SU-DHL-6 (cell line): ENCODE data around the gene IFT27.
"Not testable (repeated sequence)": the region's sequence is repeated elsewhere in the genome, so short reads cannot be mapped to it uniquely, and the experiment has no call there.

ENCODE experiments used
- H2AFZ ChIP-seq: fragments of 200-600 bp; sonication (generic); 2 replicates; pipeline ENCODE4 v1.6.1; 2014; ENCODE audit warnings: low read depth, mild to moderate bottlenecking, moderate library complexity, mixed read lengths, antibody characterized with exemption, low read length; ENCODE audit not compliant: severe bottlenecking
- H3F3A ChIP-seq: fragments of 200-600 bp; shearing (Covaris generic); 2 replicates; pipeline ENCODE4 v1.6.0; 2016; ENCODE audit warnings: antibody characterized with exemption, mild to moderate bottlenecking; ENCODE audit not compliant: insufficient read depth
- H3K27ac ChIP-seq: fragments of 200-600 bp; sonication (generic); 2 replicates; pipeline ENCODE4 v1.5.1; 2016; ENCODE audit warnings: low read depth, mild to moderate bottlenecking, low read length, moderate library complexity, mixed read lengths
- H3K27me3 ChIP-seq: fragments of 200-600 bp; sonication (generic), shearing (Covaris generic); 2 replicates; pipeline ENCODE4 v1.6.0; 2014; ENCODE audit warnings: mild to moderate bottlenecking, low read length
- H3K36me3 ChIP-seq: fragments of 200-600 bp; sonication (generic); 2 replicates; pipeline ENCODE4 v1.6.1; 2014; ENCODE audit warnings: mild to moderate bottlenecking, low read length, mixed read lengths
- H3K4me2 ChIP-seq: fragments of 300-600, 200-600 bp; shearing (Covaris generic), sonication (generic); 2 replicates; pipeline ENCODE4 v1.6.0; 2014; ENCODE audit warnings: low read length, low read depth, mild to moderate bottlenecking; ENCODE audit not compliant: poor library complexity, severe bottlenecking
- H3K4me3 ChIP-seq: fragments of 200-600 bp; sonication (generic); 2 replicates; pipeline ENCODE4 v1.5.1; 2014; ENCODE audit warnings: antibody characterized with exemption, low read length, mild to moderate bottlenecking, mixed read lengths; ENCODE audit not compliant: insufficient read depth, poor library complexity, severe bottlenecking
- H3K79me2 ChIP-seq: fragments of 200-600 bp; sonication (generic); 2 replicates; pipeline ENCODE4 v1.6.1; 2014; ENCODE audit warnings: mild to moderate bottlenecking, low read length, moderate library complexity; ENCODE audit not compliant: insufficient read depth
- H3K9ac ChIP-seq: fragments of 200-600 bp; sonication (generic); 2 replicates; pipeline ENCODE4 v1.7.0; 2014; ENCODE audit warnings: mild to moderate bottlenecking, low read length
- H3K9me2 ChIP-seq: fragments of 200-600 bp; sonication (generic); replicated peaks from 2 replicates; pipeline ENCODE4 v1.6.1; 2014; ENCODE audit warnings: low read length; ENCODE audit not compliant: insufficient read depth
- H3K9me3 ChIP-seq: fragments of 200-600 bp; sonication (generic); 2 replicates; pipeline ENCODE4 v1.6.1; 2014; ENCODE audit warnings: low read length, mixed read lengths; ENCODE audit not compliant: insufficient read depth
- H4K20me1 ChIP-seq: fragments of 200-600 bp; sonication (generic); 2 replicates; pipeline ENCODE4 v1.6.1; 2014; ENCODE audit warnings: low read depth, mild to moderate bottlenecking, antibody characterized with exemption, low read length, moderate library complexity, mixed read lengths
- EZH2phosphoT487 ChIP-seq: fragments of 200-600 bp; sonication (generic), shearing (Covaris generic); conservative IDR thresholded peaks from 2 replicates; pipeline ENCODE4 v1.6.1; 2018; ENCODE audit warnings: mild to moderate bottlenecking, antibody characterized with exemption, low read length, moderate library complexity, mixed read lengths
- TF ChIP-seq, protein P1 (sequence below): fragments of 200-600 bp; sonication (generic); IDR thresholded peaks from one replicate; pipeline ENCODE4 v1.5.1; 2017; ENCODE audit warnings: antibody characterized with exemption, mild to moderate bottlenecking, low read length, moderate library complexity; ENCODE audit not compliant: insufficient read depth, poor library complexity, severe bottlenecking

IFT27 gene

DNA sequence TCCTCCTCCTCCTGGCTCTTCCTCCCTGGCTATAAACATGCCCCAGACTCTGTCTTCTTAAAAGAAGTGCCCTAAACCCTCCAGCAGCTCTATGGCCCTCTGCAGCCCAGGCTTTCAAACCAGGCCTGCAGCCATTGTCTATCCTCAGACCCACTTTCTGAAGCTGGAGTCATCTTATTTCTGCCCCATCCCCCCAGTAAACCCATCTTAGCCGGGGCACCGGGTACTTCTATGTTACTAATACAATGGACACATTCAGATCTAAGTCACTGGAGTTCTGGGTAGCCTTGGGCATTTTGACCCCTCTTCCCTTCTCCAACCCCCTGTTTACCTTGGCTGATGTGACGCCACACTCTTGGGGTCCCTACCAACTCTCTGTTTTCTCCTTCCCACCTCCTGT is 42.6 kb downstream of the IFT27 start:
- H3K4me3 ChIP-seq = no peak overlapping the region
- H3K9ac ChIP-seq = no peak overlapping the region
- no peaks in the 10 kb centered on the region for H3K36me3 ChIP-seq
- H3K27ac ChIP-seq = no peak overlapping the region
- H3K9me3 ChIP-seq = no peaks in the 10 kb centered on the region
- no peaks in the 10 kb centered on the region for H3K9me2 ChIP-seq
- H3K27me3 ChIP-seq = no peaks in the 10 kb centered on the region
- no peaks in the 10 kb centered on the region for H3F3A ChIP-seq
- no peak overlapping the region for H3K4me2 ChIP-seq
- H4K20me1 ChIP-seq = no peaks in the 10 kb centered on the region
- TF ChIP-seq, protein P1, sequence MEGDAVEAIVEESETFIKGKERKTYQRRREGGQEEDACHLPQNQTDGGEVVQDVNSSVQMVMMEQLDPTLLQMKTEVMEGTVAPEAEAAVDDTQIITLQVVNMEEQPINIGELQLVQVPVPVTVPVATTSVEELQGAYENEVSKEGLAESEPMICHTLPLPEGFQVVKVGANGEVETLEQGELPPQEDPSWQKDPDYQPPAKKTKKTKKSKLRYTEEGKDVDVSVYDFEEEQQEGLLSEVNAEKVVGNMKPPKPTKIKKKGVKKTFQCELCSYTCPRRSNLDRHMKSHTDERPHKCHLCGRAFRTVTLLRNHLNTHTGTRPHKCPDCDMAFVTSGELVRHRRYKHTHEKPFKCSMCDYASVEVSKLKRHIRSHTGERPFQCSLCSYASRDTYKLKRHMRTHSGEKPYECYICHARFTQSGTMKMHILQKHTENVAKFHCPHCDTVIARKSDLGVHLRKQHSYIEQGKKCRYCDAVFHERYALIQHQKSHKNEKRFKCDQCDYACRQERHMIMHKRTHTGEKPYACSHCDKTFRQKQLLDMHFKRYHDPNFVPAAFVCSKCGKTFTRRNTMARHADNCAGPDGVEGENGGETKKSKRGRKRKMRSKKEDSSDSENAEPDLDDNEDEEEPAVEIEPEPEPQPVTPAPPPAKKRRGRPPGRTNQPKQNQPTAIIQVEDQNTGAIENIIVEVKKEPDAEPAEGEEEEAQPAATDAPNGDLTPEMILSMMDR = no peak
- no peak for TF ChIP-seq EZH2phosphoT487
- no peaks in the 10 kb centered on the region for H3K79me2 ChIP-seq
- H2AFZ ChIP-seq = no peak overlapping the region

DNA sequence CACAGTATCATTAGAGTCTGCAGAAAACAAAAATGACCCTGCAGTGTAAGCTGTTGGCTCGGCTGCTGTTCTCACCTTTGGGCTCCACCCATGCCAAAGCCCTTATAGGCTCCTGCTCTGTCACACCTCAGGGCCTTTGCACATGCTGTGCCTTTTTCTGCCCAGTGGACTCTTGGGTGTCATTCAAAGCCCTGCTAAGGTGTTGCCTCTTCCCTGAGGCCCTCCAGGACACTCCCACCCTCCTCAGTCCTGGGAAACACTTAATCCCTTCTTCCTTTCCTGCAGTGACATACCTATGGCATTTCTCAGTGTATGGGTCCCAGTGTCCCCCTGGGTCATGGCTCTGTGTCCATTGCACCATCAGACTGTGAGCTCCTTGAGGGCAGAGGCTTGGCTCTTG is 43.3 kb downstream of the IFT27 start:
- H3K4me2 ChIP-seq = no peak overlapping the region
- no peaks in the 10 kb centered on the region for H3F3A ChIP-seq
- no peak overlapping the region for H3K27ac ChIP-seq
- no peaks in the 10 kb centered on the region for H4K20me1 ChIP-seq
- H2AFZ ChIP-seq = no peak overlapping the region
- H3K4me3 ChIP-seq = no peak overlapping the region
- H3K36me3 ChIP-seq = no peaks in the 10 kb centered on the region
- H3K9me2 ChIP-seq = no peaks in the 10 kb centered on the region
- no peaks in the 10 kb centered on the region for H3K9me3 ChIP-seq
- no peak overlapping the region for H3K9ac ChIP-seq
- TF ChIP-seq, protein P1 = no peak
- TF ChIP-seq EZH2phosphoT487 = no peak
- no peaks in the 10 kb centered on the region for H3K79me2 ChIP-seq
- no peaks in the 10 kb centered on the region for H3K27me3 ChIP-seq

DNA sequence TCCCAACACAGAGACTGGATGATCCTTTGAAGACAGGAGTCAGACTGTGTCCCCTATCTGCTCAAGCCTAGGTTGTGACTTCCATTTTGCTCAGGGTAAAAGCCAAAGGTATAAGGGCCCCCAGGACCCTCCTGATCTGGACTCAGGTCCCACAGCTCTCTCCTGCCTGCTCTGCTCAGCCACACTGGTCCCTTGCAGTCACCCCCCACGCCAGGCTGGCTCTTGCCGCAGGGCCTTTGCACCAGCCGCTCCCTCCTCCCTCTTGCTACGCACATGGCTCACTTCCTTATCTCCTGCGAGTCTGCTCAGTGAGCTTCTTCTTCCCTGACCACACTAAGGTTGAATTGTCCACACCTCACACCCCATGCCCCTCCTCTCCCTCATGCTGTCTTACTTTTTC is 44.0 kb downstream of the IFT27 start:
- no peaks in the 10 kb centered on the region for H3K36me3 ChIP-seq
- H2AFZ ChIP-seq = no peak overlapping the region
- no peak overlapping the region for H3K4me3 ChIP-seq
- no peaks in the 10 kb centered on the region for H3K79me2 ChIP-seq
- TF ChIP-seq EZH2phosphoT487 = no peak
- TF ChIP-seq, protein P1 = no peak
- no peaks in the 10 kb centered on the region for H4K20me1 ChIP-seq
- no peak overlapping the region for H3K4me2 ChIP-seq
- H3K9ac ChIP-seq = no peak overlapping the region
- no peaks in the 10 kb centered on the region for H3K27me3 ChIP-seq
- H3F3A ChIP-seq = no peaks in the 10 kb centered on the region
- H3K27ac ChIP-seq = no peak overlapping the region
- no peaks in the 10 kb centered on the region for H3K9me3 ChIP-seq
- H3K9me2 ChIP-seq = no peaks in the 10 kb centered on the region

DNA sequence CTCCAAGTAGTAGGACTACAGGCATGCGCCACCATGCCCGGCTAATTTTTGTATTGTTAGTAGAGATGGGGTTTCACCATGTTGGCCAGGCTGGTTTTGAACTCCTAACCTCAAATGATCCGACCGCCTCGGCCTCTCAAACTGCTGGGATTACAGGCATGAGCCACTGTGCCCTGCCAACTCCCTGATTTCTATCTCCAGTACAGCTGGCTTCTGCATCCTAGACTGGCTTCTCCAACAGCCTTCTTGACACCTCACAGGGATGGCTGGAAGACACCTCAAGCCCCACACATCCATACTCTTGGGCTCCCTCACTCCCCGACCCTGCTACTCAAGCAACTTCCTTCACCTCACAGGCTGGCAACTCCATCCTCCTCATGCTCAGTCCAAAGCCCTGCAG is 44.6 kb downstream of the IFT27 start:
- not testable (repeated sequence) for H3K4me3 ChIP-seq, H3K4me2 ChIP-seq, H3K79me2 ChIP-seq, H3K9me2 ChIP-seq, H3K9ac ChIP-seq, H3K9me3 ChIP-seq, H3K27me3 ChIP-seq, H3F3A ChIP-seq, H3K36me3 ChIP-seq, H4K20me1 ChIP-seq, H3K27ac ChIP-seq, H2AFZ ChIP-seq
